Small intestine (tissue), 7 donors: Measurements from ENCODE around the gene HSPE1. TPM values are rescaled to one million over a fixed set of nuclear protein-coding genes. Genes with fewer than 3 reads are reported as not detected.
"Not testable (repeated sequence)": the region's sequence is repeated elsewhere in the genome, so short reads cannot be mapped to it uniquely, and the experiment has no call there.

Experiments used
- DNase-seq, 2 donors: peaks; one replicate each; pipeline versions ENCODE4 v3.0.0 to v3.0.0-alpha.2; 2013
- FAIRE-seq: peaks from 2 replicates; lab custom pipeline; 2012; peaks lifted over from hg19 to GRCh38; lab: Jason Lieb, UNC
- H3K27ac ChIP-seq, 3 donors: one replicate each; pipeline ENCODE4 v1.5.1; 2013; ENCODE audit warnings: low read length in 2 of 3, mild to moderate bottlenecking in 2 of 3, control low read depth in 1 of 3, inconsistent platforms in 1 of 3, low read depth in 1 of 3, moderate library complexity in 1 of 3
- H3K27me3 ChIP-seq, 3 donors: one replicate each; pipeline ENCODE4 v1.6.1; 2013; ENCODE audit warnings: low read length in 3 of 3, inconsistent platforms in 1 of 3; ENCODE audit not compliant: control insufficient read depth in 3 of 3, insufficient read depth in 3 of 3
- H3K36me3 ChIP-seq, 3 donors: one replicate each; pipeline ENCODE4 v1.6.1; 2013; ENCODE audit warnings: low read length in 3 of 3, inconsistent platforms in 1 of 3, low read depth in 1 of 3, mild to moderate bottlenecking in 1 of 3, moderate library complexity in 1 of 3; ENCODE audit not compliant: control insufficient read depth in 3 of 3, insufficient read depth in 2 of 3
- H3K4me1 ChIP-seq, 3 donors: one replicate each; pipeline ENCODE4 v1.6.1; 2013; ENCODE audit warnings: low read length in 2 of 3, inconsistent platforms in 1 of 3, low read depth in 1 of 3, mild to moderate bottlenecking in 1 of 3, moderate library complexity in 1 of 3; ENCODE audit not compliant: control insufficient read depth in 3 of 3, insufficient read depth in 2 of 3
- H3K4me3 ChIP-seq, 3 donors: one replicate each; pipeline ENCODE4 v1.5.1; 2013; ENCODE audit warnings: low read length in 3 of 3, control low read depth in 1 of 3, inconsistent platforms in 1 of 3, low read depth in 1 of 3, mild to moderate bottlenecking in 1 of 3, moderate library complexity in 1 of 3
- H3K9me3 ChIP-seq, 2 donors: one replicate each; pipeline ENCODE4 v1.6.1; 2013; ENCODE audit warnings: low read depth in 1 of 2, low read length in 1 of 2; ENCODE audit not compliant: control insufficient read depth in 2 of 2, insufficient read depth in 1 of 2
- WGBS, 3 donors: extraction: QIAGEN DNeasy Blood & Tissue Kit; methylation state at CpG; one replicate each; pipeline ENCODE4 v1.1.7; 2013; 5-methylcytosine and 5-hydroxymethylcytosine counted together
- polyA plus RNA-seq, 4 donors: library from polyadenylated mRNA; stranded (reverse) in 3 of 4; unstranded in 1 of 4; fragments of 200-250 nt in 3 of 4; fragments of 120-200 nt in 1 of 4; gene quantifications; one replicate each; pipeline versions ENCODE4 v1.2.1 to v1.2.3, GENCODE V29; 2013
- donor health status: healthy with polysubstance abuse.
- donor health status: control.
- donor health status: control.
- donor health status: Bipolar disorder and iron deficiency.
- donor health status: healthy.

HSPE1 gene
- polyA plus RNA-seq, 4 donors, result 132 to 259 (median 226) TPM

GRCh38 chr2:197484248-197484647 lies 15.9 kb upstream of the HSPE1 start:
- not testable (repeated sequence) for DNase-seq, H3K4me3 ChIP-seq, H3K27ac ChIP-seq, H3K27me3 ChIP-seq, FAIRE-seq, H3K4me1 ChIP-seq
- Histone ChIP-seq H3K9me3 (peaks cover 0 to 15% of the 10 kb centered on the region in 2 donors), H3K36me3 (peaks cover 4 to 32% (median 9%) of the 10 kb centered on the region in 3 donors)
- 90 to 94% (median 93%) methylated on average over 3 of the region's 3 CpGs for WGBS, 3 donors

GRCh38 chr2:197486175-197486574 lies 14.0 kb upstream of the HSPE1 start:
- Histone ChIP-seq H3K36me3 (peaks cover under 1 to 33% (median 16%) of the 10 kb centered on the region in 3 donors), H3K9me3 (peaks cover 0 to 15% of the 10 kb centered on the region in 2 donors), H3K4me1 (peaks cover 0 to under 1% (median 0%) of the 10 kb centered on the region in 3 donors), H3K27ac (no peak overlapping the region), H3K27me3 (no peaks in the 10 kb centered on the region), H3K4me3 (no peak overlapping the region)
- DNase-seq (no peak), FAIRE-seq (no peak)
- 70 to 84% (median 83%) methylated on average over 2 of the region's 2 CpGs for WGBS, 3 donors

GRCh38 chr2:197487385-197487784 lies 12.8 kb upstream of the HSPE1 start:
- Histone ChIP-seq H3K9me3 (peaks cover 0 to 15% of the 10 kb centered on the region in 2 donors), H3K4me3 (no peak overlapping the region), H3K4me1 (no peaks in the 10 kb centered on the region), H3K36me3 (peaks cover 0 to 40% (median 16%) of the 10 kb centered on the region in 3 donors), H3K27me3 (no peaks in the 10 kb centered on the region), H3K27ac (no peak overlapping the region)
- WGBS, 3 donors, result 93 to 97% (median 96%) methylated on average over 4 of the region's 4 CpGs
- DNase-seq (no peak), FAIRE-seq (no peak)

- 73 to 82% (median 73%) methylated on average over 2 of the region's 2 CpGs for WGBS, 3 donors
- DNase-seq (no peak), FAIRE-seq (no peak)
- peaks cover 11 to 33% (median 11%) of the 10 kb centered on the region in 3 donors for H3K36me3 ChIP-seq
- peaks cover 7 to 16% (median 10%) of the 10 kb centered on the region in 3 donors for H3K4me1 ChIP-seq
- no peaks in the 10 kb centered on the region for H3K9me3 ChIP-seq
- H3K4me3 ChIP-seq, result no peak overlapping the region
- no peak overlapping the region for H3K27ac ChIP-seq
- H3K27me3 ChIP-seq, result no peaks in the 10 kb centered on the region
Measured at GRCh38 chr2:197495433-197496134, 4.6 kb upstream of the HSPE1 start.

- Histone ChIP-seq H3K9me3 (no peaks in the 10 kb centered on the region), H3K4me1 (peaks cover 7 to 16% (median 10%) of the 10 kb centered on the region in 3 donors), H3K4me3 (no peak overlapping the region), H3K27ac (peak overlapping the region in 1 of 3 donors; percentile 32), H3K36me3 (peaks cover 11 to 27% (median 11%) of the 10 kb centered on the region in 3 donors), H3K27me3 (no peaks in the 10 kb centered on the region)
- FAIRE-seq (no peak), DNase-seq (no peak)
Measured at GRCh38 chr2:197496695-197497094, 3.5 kb upstream of the HSPE1 start.

- no peak overlapping the region for H3K27ac ChIP-seq
- DNase-seq (no peak), FAIRE-seq (no peak)
- H3K27me3 ChIP-seq, result no peaks in the 10 kb centered on the region
- peak overlapping the region in 1 of 3 donors; percentile 77 for H3K4me3 ChIP-seq
- 4 to 27% (median 9%) methylated on average over 2 of the region's 2 CpGs for WGBS, 3 donors
- H3K4me1 ChIP-seq, result peaks cover 7 to 18% (median 15%) of the 10 kb centered on the region in 3 donors
- no peaks in the 10 kb centered on the region for H3K9me3 ChIP-seq
- H3K36me3 ChIP-seq, result peaks cover 11 to 24% (median 11%) of the 10 kb centered on the region in 3 donors
Measured at GRCh38 chr2:197497326-197497725, 2.9 kb upstream of the HSPE1 start.

GRCh38 chr2:197498235-197498936 lies 1.8 kb upstream of the HSPE1 start:
- Histone ChIP-seq H3K4me3 (peak overlapping the region; percentile 71 to 81 (median 77)), H3K9me3 (no peaks in the 10 kb centered on the region), H3K27ac (peak overlapping the region; percentile 89 to 97 (median 93)), H3K4me1 (peaks cover 7 to 18% (median 16%) of the 10 kb centered on the region in 3 donors), H3K36me3 (peaks cover 4 to 18% (median 8%) of the 10 kb centered on the region in 3 donors), H3K27me3 (no peaks in the 10 kb centered on the region)
- WGBS, 3 donors, result 3 to 10% (median 5%) methylated on average over 14 of the region's 14 CpGs
- DNase-seq (no peak), FAIRE-seq (no peak)

GRCh38 chr2:197498937-197499593 lies 1.1 kb upstream of the HSPE1 start:
- peaks cover 2 to 19% (median 6%) of the 10 kb centered on the region in 3 donors for H3K36me3 ChIP-seq
- no peaks in the 10 kb centered on the region for H3K9me3 ChIP-seq
- H3K4me3 ChIP-seq, result peak overlapping the region; percentile 71 to 81 (median 77)
- no peaks in the 10 kb centered on the region for H3K27me3 ChIP-seq
- H3K4me1 ChIP-seq, result peaks cover 7 to 18% (median 16%) of the 10 kb centered on the region in 3 donors
- WGBS, 3 donors, result 0 to 1% (median 0%) methylated on average over 42 to 46 of the region's 46 CpGs
- DNase-seq (peak; percentile 76 to 88), FAIRE-seq (no peak)
- H3K27ac ChIP-seq, result peak overlapping the region; percentile 89 to 97 (median 93)
